Renal cortex interstitium (tissue), 15 donors: Measurements from ENCODE around the gene CSPG5. TPM values are rescaled to one million over a fixed set of nuclear protein-coding genes. Genes with fewer than 3 reads are reported as not detected.

Experiments used
- DNase-seq, 11 donors: peaks; one replicate each; pipeline ENCODE4 v3.0.0-alpha.2; 2013; ENCODE audit warnings: low read depth in 9 of 11, low spot score in 4 of 11; ENCODE audit errors: extremely low read depth in 1 of 11
- long read RNA-seq, 16 experiments: transcript quantifications; one replicate each; lab custom pipeline, GENCODE V29; 2026
- polyA plus RNA-seq, 3 donors: library from polyadenylated mRNA; unstranded; fragments of 120-200 nt; gene quantifications; one replicate each; pipeline ENCODE4 v1.2.1, GENCODE V29; 2013; ENCODE audit not compliant: insufficient read length in 3 of 3

Gene CSPG5
- polyA plus RNA-seq: 1 to 10 TPM in 1 of 3 donors, under 1 TPM in 2; 0.94 to 1.4 (median 0.98) TPM
- long read RNA-seq, donor 1: 0 reads
- long read RNA-seq, donor 2, full-length matches to known transcripts: 2 of 2 reads
- long read RNA-seq, donor 2, partial matches to known transcripts: 0 of 2 reads
- long read RNA-seq, donor 2, other reads (novel, unspliced or antisense): 0 of 2 reads
- long read RNA-seq, donor 3: 0 reads
- long read RNA-seq, donor 4: 0 reads
- long read RNA-seq, donor 5: 0 reads
- long read RNA-seq, donor 6: 0 reads
- long read RNA-seq, donor 7: 0 reads
- long read RNA-seq, donor 8: 0 reads
- long read RNA-seq, donor 9: 0 reads
- long read RNA-seq, donor 10: 0 reads
- long read RNA-seq, donor 11: 0 reads
- long read RNA-seq, donor 12: 0 reads
- long read RNA-seq, donor 13, full-length matches to known transcripts: 1 of 1 reads
- long read RNA-seq, donor 13, partial matches to known transcripts: 0 of 1 reads
- long read RNA-seq, donor 13, other reads (novel, unspliced or antisense): 0 of 1 reads
- long read RNA-seq, donor 14, full-length matches to known transcripts: 2 of 2 reads
- long read RNA-seq, donor 14, partial matches to known transcripts: 0 of 2 reads
- long read RNA-seq, donor 14, other reads (novel, unspliced or antisense): 0 of 2 reads
- long read RNA-seq, donor 15: 0 reads
- long read RNA-seq, donor 16, partial matches to known transcripts: 0 of 1 reads
- long read RNA-seq, donor 16, other reads (novel, unspliced or antisense): 0 of 1 reads

- DNase-seq: no peak
Observed at GRCh38 chr3:47578691-47579632, at the start of gene CSPG5. CSPG5 (minus strand) TSS chr3:47578865; CDS start chr3:47578693, 172 bp downstream.

- DNase-seq: no peak
Observed at GRCh38 chr3:47628426-47628825, 49.8 kb upstream of the CSPG5 start.

GRCh38 chr3:47622671-47623461 lies 44.2 kb upstream of the CSPG5 start:
- no peak for DNase-seq

GRCh38 chr3:47617086-47618010 lies 38.7 kb upstream of the CSPG5 start:
- no peak for DNase-seq

- DNase-seq: no peak
Observed at GRCh38 chr3:47614788-47615187, 36.1 kb upstream of the CSPG5 start.

GRCh38 chr3:47613722-47614121 lies 35.1 kb upstream of the CSPG5 start:
- no peak for DNase-seq

GRCh38 chr3:47612879-47613278 lies 34.2 kb upstream of the CSPG5 start:
- DNase-seq: no peak

- DNase-seq: no peak
Observed at GRCh38 chr3:47612178-47612577, 33.5 kb upstream of the CSPG5 start.

- no peak for DNase-seq
Observed at GRCh38 chr3:47611576-47611975, 32.9 kb upstream of the CSPG5 start.

- no peak for DNase-seq
Observed at GRCh38 chr3:47610583-47610982, 31.9 kb upstream of the CSPG5 start.

- no peak for DNase-seq
Observed at GRCh38 chr3:47607335-47607734, 28.7 kb upstream of the CSPG5 start.

- no peak for DNase-seq
Observed at GRCh38 chr3:47606165-47606564, 27.5 kb upstream of the CSPG5 start.

- DNase-seq: no peak
Observed at GRCh38 chr3:47605652-47606051, 27.0 kb upstream of the CSPG5 start.

GRCh38 chr3:47604145-47604544 lies 25.5 kb upstream of the CSPG5 start:
- DNase-seq: no peak

GRCh38 chr3:47603332-47603731 lies 24.7 kb upstream of the CSPG5 start:
- no peak for DNase-seq

GRCh38 chr3:47601281-47601680 lies 22.6 kb upstream of the CSPG5 start:
- no peak for DNase-seq

- no peak for DNase-seq
Observed at GRCh38 chr3:47594792-47595191, 16.1 kb upstream of the CSPG5 start.
